ENCODE results near the gene E2F8. TPM values are rescaled to one million over a fixed set of nuclear protein-coding genes. Genes with fewer than 3 reads are reported as not detected.

E2F8 gene
- total RNA-seq, 1 experiment from 2014 or later, result 10.7 TPM

GRCh38 chr11:19220903-19221724, 19.6 kb downstream of the E2F8 start:
- peaks cover 24% of the 10 kb centered on the region for H3K36me3 Mint-ChIP-seq
- ATAC-seq, result no peak
- POLR2A ChIA-PET, result interaction anchor here (1.0 kb wide), 1 partner anchor 14 kb away, joined by 3 read pairs; no protein-coding TSS in a partner anchor
- peaks cover 7% of the 10 kb centered on the region for H3K4me1 Mint-ChIP-seq
- DNase-seq (ENCODE audit: low spot score), result no peak
- CTCF ChIA-PET, result no interaction called here
- H3K27ac Mint-ChIP-seq, result no peak overlapping the region; the same call in 1 of the 2 replicates
- H3K27me3 Mint-ChIP-seq (ENCODE audit: low read depth), result no peaks in the 10 kb centered on the region
- TF ChIP-seq HMGXB4 (CRISPR knock-in tag; IDR thresholded peaks at IDR 0.05), result no peak
- no peak for TF ChIP-seq ZNF317 (CRISPR knock-in tag; IDR thresholded peaks at IDR 0.05; ENCODE audit: borderline replicate concordance, low read depth)
- no peak for TF ChIP-seq GTF2I (CRISPR knock-in tag; conservative IDR thresholded peaks at IDR 0.05)
- TF ChIP-seq AR (CRISPR knock-in tag; IDR thresholded peaks at IDR 0.05), result no peak
- no peak for TF ChIP-seq ZNF416 (CRISPR knock-in tag; IDR thresholded peaks at IDR 0.05)
- TF ChIP-seq ZNF138 (CRISPR knock-in tag; conservative IDR thresholded peaks at IDR 0.05), result no peak
- no peak for TF ChIP-seq ZNF423 (CRISPR knock-in tag; IDR thresholded peaks at IDR 0.05)
- no peak for TF ChIP-seq TEAD1 (CRISPR knock-in tag; IDR thresholded peaks at IDR 0.05)
- no peak for TF ChIP-seq FOXK1 (CRISPR knock-in tag; IDR thresholded peaks at IDR 0.05)
- no peak for TF ChIP-seq ZSCAN18 (CRISPR knock-in tag; IDR thresholded peaks at IDR 0.05)
- no peak for TF ChIP-seq FOXJ3 (CRISPR knock-in tag; IDR thresholded peaks at IDR 0.05; ENCODE audit: borderline replicate concordance)
- TF ChIP-seq CTCF (IDR thresholded peaks at IDR 0.05), result no peak
- no peak for TF ChIP-seq ZNF232 (CRISPR knock-in tag; IDR thresholded peaks at IDR 0.05)
- TF ChIP-seq ETV6 (CRISPR knock-in tag; IDR thresholded peaks at IDR 0.05), result no peak
- no peak for TF ChIP-seq ELF4 (CRISPR knock-in tag; IDR thresholded peaks at IDR 0.05; ENCODE audit: low read depth)
- no peak overlapping the region for H3K4me3 Mint-ChIP-seq
- H3K9me3 Mint-ChIP-seq, result peaks cover 11% of the 10 kb centered on the region

- ATAC-seq, result no peak
- CTCF ChIA-PET, result no interaction called here
Observed at GRCh38 chr11:19218786-19219460, 21.8 kb downstream of the E2F8 start.

More at GRCh38 chr11:19218786-19219460, 21.8 kb downstream of the E2F8 start:
- POLR2A ChIA-PET, result interaction anchor here (1.2 kb wide), 1 partner anchor 9 kb away, joined by 3 read pairs; no protein-coding TSS in a partner anchor
- Mint-ChIP-seq H3K4me1 (peaks cover 7% of the 10 kb centered on the region), H3K27ac (no peak overlapping the region), H3K9me3 (peaks cover 11% of the 10 kb centered on the region), H3K27me3 (ENCODE audit: low read depth) (no peaks in the 10 kb centered on the region), H3K36me3 (peaks cover 12% of the 10 kb centered on the region), H3K4me3 (no peak overlapping the region)
- DNase-seq (ENCODE audit: low spot score), result no peak
- TF ChIP-seq PRDM15 (CRISPR knock-in tag; IDR thresholded peaks at IDR 0.05) (peak; percentile 90), RORB (CRISPR knock-in tag; IDR thresholded peaks at IDR 0.05) (no peak), PRRX2 (CRISPR knock-in tag; IDR thresholded peaks at IDR 0.05) (no peak), SOX15 (CRISPR knock-in tag; IDR thresholded peaks at IDR 0.05) (no peak)
